ENCODE data around the gene STARD9. TPM values are rescaled to one million over a fixed set of nuclear protein-coding genes. Genes with fewer than 3 reads are reported as not detected.
"Not testable (repeated sequence)": the region's sequence is repeated elsewhere in the genome, so short reads cannot be mapped to it uniquely, and the experiment has no call there.

STARD9 gene
- total RNA-seq, 1 donor from 2014 or later = 8.8 TPM

- H3K36me3 Mint-ChIP-seq (ENCODE audit: low read depth) = peaks cover 4% of the 10 kb centered on the region
- intact Hi-C loops (cut with micrococcal nuclease) = no loop called here
- DNase-seq = no peak
- peaks cover 5% of the 10 kb centered on the region for H3K4me1 Mint-ChIP-seq
- no peak overlapping the region for H3K27ac Mint-ChIP-seq
- no peaks in the 10 kb centered on the region for H3K9me3 Mint-ChIP-seq
- H3K4me3 Mint-ChIP-seq = no peak overlapping the region
- H3K27me3 Mint-ChIP-seq = no peaks in the 10 kb centered on the region
Measured at GRCh38 chr15:42627485-42627884, 52.1 kb downstream of the STARD9 start.

- no peak for DNase-seq
- no peaks in the 10 kb centered on the region for H3K9me3 Mint-ChIP-seq
- no peak overlapping the region for H3K27ac Mint-ChIP-seq
- no peaks in the 10 kb centered on the region for H3K27me3 Mint-ChIP-seq
- H3K36me3 Mint-ChIP-seq (ENCODE audit: low read depth) = peaks cover 4% of the 10 kb centered on the region
- intact Hi-C loops (cut with micrococcal nuclease) = no loop called here
- H3K4me1 Mint-ChIP-seq = peaks cover 5% of the 10 kb centered on the region
- no peak overlapping the region for H3K4me3 Mint-ChIP-seq
Measured at GRCh38 chr15:42628761-42629160, 53.4 kb downstream of the STARD9 start.

DNA sequence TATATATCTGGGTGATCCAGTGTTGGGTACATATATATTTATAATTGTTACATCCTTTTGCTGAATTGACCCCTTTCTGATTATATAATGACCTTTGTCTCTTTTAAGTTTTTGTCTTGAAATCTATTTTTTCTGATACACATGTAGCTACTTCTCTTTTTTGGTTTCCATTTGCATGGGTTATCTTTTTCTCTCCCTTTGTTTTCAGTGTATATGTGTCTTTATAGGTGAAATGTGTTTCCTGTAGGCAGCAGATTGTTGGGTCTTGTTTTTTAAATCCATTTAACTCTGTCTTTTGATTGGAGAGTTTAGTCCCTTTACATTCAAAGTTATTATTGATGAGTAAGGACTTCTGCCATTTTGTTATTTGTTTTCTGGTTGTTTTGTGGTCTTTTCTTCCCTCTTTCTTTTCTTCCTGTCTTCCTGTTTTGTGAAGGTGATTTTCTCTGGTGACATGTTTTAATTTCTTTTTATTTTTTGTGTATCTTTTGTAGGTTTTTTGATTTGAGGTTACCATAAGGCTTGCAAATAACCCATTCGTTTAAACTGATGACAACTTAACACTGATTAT, 56.8 kb downstream of the STARD9 start:
- Mint-ChIP-seq H3K27me3 (no peaks in the 10 kb centered on the region), H3K4me1 (peaks cover 5% of the 10 kb centered on the region), H3K9me3 (no peaks in the 10 kb centered on the region), H3K27ac (no peak overlapping the region), H3K4me3 (no peak overlapping the region), H3K36me3 (ENCODE audit: low read depth) (peaks cover 8% of the 10 kb centered on the region)
- intact Hi-C loops (cut with micrococcal nuclease) = no loop called here
- DNase-seq = no peak

- DNase-seq = no peak
- peaks cover 14% of the 10 kb centered on the region for H3K36me3 Mint-ChIP-seq (ENCODE audit: low read depth)
- no peak overlapping the region for H3K4me3 Mint-ChIP-seq
- H3K4me1 Mint-ChIP-seq = no peaks in the 10 kb centered on the region
- H3K27ac Mint-ChIP-seq = no peak overlapping the region
- no peaks in the 10 kb centered on the region for H3K27me3 Mint-ChIP-seq
- intact Hi-C loops (cut with micrococcal nuclease) = no loop called here
- H3K9me3 Mint-ChIP-seq = no peaks in the 10 kb centered on the region
Measured at GRCh38 chr15:42640109-42640508, 64.7 kb downstream of the STARD9 start.

DNA sequence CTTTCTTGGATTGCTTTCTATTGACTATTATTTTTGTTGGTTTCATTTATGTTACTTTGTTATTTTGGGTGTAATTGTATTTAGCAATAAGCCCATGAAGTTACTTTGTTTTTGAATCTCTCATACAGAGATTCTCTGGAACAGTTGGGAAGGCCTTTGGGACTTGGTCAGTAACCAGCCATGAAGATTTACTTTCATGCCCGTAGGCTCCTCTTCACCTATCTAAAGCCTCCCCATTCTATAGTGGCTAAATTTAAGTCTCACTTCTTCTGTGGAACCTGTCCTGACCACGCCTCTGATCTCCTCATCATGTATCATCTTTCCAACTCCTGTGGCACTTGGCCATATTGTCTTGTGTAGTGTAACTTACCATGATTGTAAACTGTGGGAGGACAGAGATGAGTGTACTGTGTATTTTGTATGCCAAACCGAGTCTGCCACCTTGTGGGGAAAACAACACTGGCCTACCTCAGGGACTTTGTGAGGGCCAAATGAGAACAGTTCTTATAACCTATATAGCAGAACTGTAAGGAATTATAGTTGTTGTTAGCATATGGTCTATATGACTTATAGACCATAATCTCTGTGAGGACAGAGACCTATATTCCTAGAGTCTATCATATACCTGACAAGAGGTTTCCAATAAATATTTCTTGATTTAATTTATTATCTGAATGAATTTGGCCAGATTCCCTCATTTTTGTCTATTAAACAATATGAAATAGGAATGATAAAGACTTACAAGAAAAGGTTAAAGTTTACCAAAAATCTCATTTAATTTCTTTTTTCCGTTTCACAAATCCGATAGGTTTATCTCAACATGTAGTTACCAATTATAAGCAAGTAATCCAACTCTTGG, 75.0 kb downstream of the STARD9 start:
- Mint-ChIP-seq H3K9me3 (no peaks in the 10 kb centered on the region), H3K4me3 (no peak overlapping the region), H3K27me3 (no peaks in the 10 kb centered on the region), H3K4me1 (peaks cover 10% of the 10 kb centered on the region), H3K27ac (peak overlapping the region; percentile 0), H3K36me3 (ENCODE audit: low read depth) (no peaks in the 10 kb centered on the region)
- intact Hi-C loops (cut with micrococcal nuclease) = loop anchor here (1.0 kb wide), 4 partner anchors 30 to 179 kb away; partner anchors contain the start of genes HAUS2 and LRRC57
- peak; percentile 92 for DNase-seq

GRCh38 chr15:42665827-42666226, 90.4 kb downstream of the STARD9 start:
- Mint-ChIP-seq H3K27me3 (no peaks in the 10 kb centered on the region), H3K9me3 (no peaks in the 10 kb centered on the region), H3K36me3 (ENCODE audit: low read depth) (peaks cover 11% of the 10 kb centered on the region), H3K27ac (no peak overlapping the region), H3K4me3 (no peak overlapping the region), H3K4me1 (no peaks in the 10 kb centered on the region)
- DNase-seq = no peak
- intact Hi-C loops (cut with micrococcal nuclease) = no loop called here

DNA sequence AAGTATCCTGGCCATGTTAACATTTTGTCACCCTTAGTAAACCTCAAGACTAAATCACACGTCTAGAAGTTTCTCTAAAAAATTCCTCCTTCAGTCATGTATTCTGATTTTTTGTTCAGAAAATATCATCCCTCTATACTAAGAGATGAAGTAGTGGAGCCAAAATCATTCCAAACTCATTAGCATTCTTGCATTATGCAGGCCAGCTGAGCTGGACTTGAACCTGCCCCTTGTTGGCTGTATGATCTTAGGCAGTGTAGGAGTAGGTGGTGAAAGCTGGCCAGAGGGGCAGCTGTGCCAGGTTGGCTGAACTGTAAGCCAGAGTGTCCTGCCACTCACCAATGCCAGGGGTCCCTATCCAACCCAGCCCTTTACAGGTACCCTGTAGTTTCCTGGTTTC, 92.4 kb downstream of the STARD9 start:
- no peaks in the 10 kb centered on the region for H3K27me3 Mint-ChIP-seq
- H3K36me3 Mint-ChIP-seq (ENCODE audit: low read depth) = peaks cover 7% of the 10 kb centered on the region
- no peak overlapping the region for H3K27ac Mint-ChIP-seq
- no peaks in the 10 kb centered on the region for H3K4me1 Mint-ChIP-seq
- no peak for DNase-seq
- no peaks in the 10 kb centered on the region for H3K9me3 Mint-ChIP-seq
- intact Hi-C loops (cut with micrococcal nuclease) = no loop called here
- no peak overlapping the region for H3K4me3 Mint-ChIP-seq

DNA sequence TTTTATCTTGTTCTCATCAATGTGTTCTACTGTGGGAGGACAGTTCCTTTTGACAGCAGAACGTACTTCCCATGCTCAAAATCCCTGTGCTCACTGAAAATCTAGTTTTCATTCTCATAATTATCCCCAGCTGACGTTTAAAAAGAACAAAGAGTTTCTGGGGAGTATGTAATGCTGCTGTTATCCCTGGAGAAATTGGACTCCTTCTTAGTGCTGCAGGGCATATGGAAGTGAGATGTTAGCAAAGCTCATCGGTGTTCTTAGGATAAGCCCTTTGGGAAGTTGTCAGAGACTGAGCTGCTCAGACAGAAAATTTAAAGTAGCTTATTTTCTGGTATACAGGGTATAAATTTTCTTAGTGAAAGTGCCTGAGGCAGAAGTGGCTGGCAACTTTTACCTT, 95.0 kb downstream of the STARD9 start:
- no peaks in the 10 kb centered on the region for H3K4me1 Mint-ChIP-seq
- DNase-seq = no peak
- H3K36me3 Mint-ChIP-seq (ENCODE audit: low read depth) = peaks cover 9% of the 10 kb centered on the region
- H3K27me3 Mint-ChIP-seq = no peaks in the 10 kb centered on the region
- intact Hi-C loops (cut with micrococcal nuclease) = no loop called here
- no peaks in the 10 kb centered on the region for H3K9me3 Mint-ChIP-seq
- H3K4me3 Mint-ChIP-seq = no peak overlapping the region
- H3K27ac Mint-ChIP-seq = no peak overlapping the region

DNA sequence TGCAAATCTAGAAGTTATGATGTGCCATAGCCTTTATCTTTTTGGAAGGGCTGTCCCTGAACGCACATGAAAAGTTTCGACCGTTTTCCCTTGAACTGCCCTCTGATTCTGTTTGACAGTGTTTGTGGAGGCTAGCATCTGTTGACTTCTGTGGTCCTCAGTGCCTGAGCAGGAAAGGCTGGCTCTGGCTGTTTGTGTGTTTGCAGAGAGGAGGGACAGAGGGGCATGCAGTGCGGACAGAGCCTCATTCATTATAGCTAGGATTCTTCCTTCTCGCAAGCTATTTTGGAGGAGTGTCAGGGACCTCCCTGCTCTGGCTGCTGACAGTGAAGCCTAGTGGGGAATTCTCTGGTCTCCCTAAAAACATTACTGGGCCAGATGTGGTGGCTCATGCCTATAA, 97.0 kb downstream of the STARD9 start:
- Mint-ChIP-seq H3K27ac (no peak overlapping the region), H3K4me1 (no peaks in the 10 kb centered on the region), H3K36me3 (ENCODE audit: low read depth) (peaks cover 5% of the 10 kb centered on the region), H3K4me3 (no peak overlapping the region), H3K27me3 (no peaks in the 10 kb centered on the region), H3K9me3 (no peaks in the 10 kb centered on the region)
- DNase-seq = no peak
- intact Hi-C loops (cut with micrococcal nuclease) = no loop called here

GRCh38 chr15:42674472-42674871, 99.1 kb downstream of the STARD9 start:
- intact Hi-C loops (cut with micrococcal nuclease) = no loop called here

GRCh38 chr15:42675021-42675420, 99.6 kb downstream of the STARD9 start:
- Mint-ChIP-seq H3K36me3 (ENCODE audit: low read depth) (peaks cover 7% of the 10 kb centered on the region), H3K4me3 (no peak overlapping the region), H3K4me1 (peaks cover 7% of the 10 kb centered on the region), H3K27me3 (no peaks in the 10 kb centered on the region), H3K9me3 (no peaks in the 10 kb centered on the region), H3K27ac (no peak overlapping the region)
- intact Hi-C loops (cut with micrococcal nuclease) = no loop called here
- no peak for DNase-seq

More at GRCh38 chr15:42674472-42674871, 99.1 kb downstream of the STARD9 start:
- Mint-ChIP-seq H3K27ac (no peak overlapping the region), H3K36me3 (ENCODE audit: low read depth) (peaks cover 7% of the 10 kb centered on the region), H3K9me3 (no peaks in the 10 kb centered on the region), H3K27me3 (no peaks in the 10 kb centered on the region), H3K4me1 (peaks cover 3% of the 10 kb centered on the region), H3K4me3 (no peak overlapping the region)
- DNase-seq = no peak

GRCh38 chr15:42679285-42680141, 104.1 kb downstream of the STARD9 start:
- H3K9me3 Mint-ChIP-seq = no peaks in the 10 kb centered on the region
- peaks cover 14% of the 10 kb centered on the region for H3K4me1 Mint-ChIP-seq
- H3K27me3 Mint-ChIP-seq = no peaks in the 10 kb centered on the region
- DNase-seq = no peak
- H3K27ac Mint-ChIP-seq = peak overlapping the region; percentile 11
- intact Hi-C loops (cut with micrococcal nuclease) = loop anchor here (1.0 kb wide), 1 partner anchor 29 kb away; no protein-coding TSS in a partner anchor
- H3K36me3 Mint-ChIP-seq (ENCODE audit: low read depth) = peaks cover 23% of the 10 kb centered on the region
- no peak overlapping the region for H3K4me3 Mint-ChIP-seq

GRCh38 chr15:42680142-42680482, 104.7 kb downstream of the STARD9 start:
- DNase-seq = peak; percentile 77
- peaks cover 21% of the 10 kb centered on the region for H3K36me3 Mint-ChIP-seq (ENCODE audit: low read depth)
- H3K27ac Mint-ChIP-seq, H3K27me3 Mint-ChIP-seq, H3K4me3 Mint-ChIP-seq, H3K9me3 Mint-ChIP-seq: not testable (repeated sequence)
- intact Hi-C loops (cut with micrococcal nuclease) = loop anchor here (1.0 kb wide), 1 partner anchor 30 kb away; no protein-coding TSS in a partner anchor
- peaks cover 14% of the 10 kb centered on the region for H3K4me1 Mint-ChIP-seq

- Mint-ChIP-seq H3K4me1 (peaks cover 14% of the 10 kb centered on the region), H3K4me3 (no peak overlapping the region), H3K27me3 (no peaks in the 10 kb centered on the region), H3K36me3 (ENCODE audit: low read depth) (peaks cover 19% of the 10 kb centered on the region), H3K9me3 (no peaks in the 10 kb centered on the region), H3K27ac (no peak overlapping the region)
- intact Hi-C loops (cut with micrococcal nuclease) = no loop called here
- no peak for DNase-seq
Measured at GRCh38 chr15:42681119-42681518, 105.7 kb downstream of the STARD9 start.

Data from activated CD4-positive, alpha-beta T cell treated with anti-CD3 and anti-CD28 coated beads, Interleukin-2, amount 10 ng/mL, durations not matched to agents 24 days and 14 days (primary cell).